IPS-NIHi7 (cell line): Measurements from ENCODE around the gene NPAS3.

Experiments used
- DNase-seq: peaks from one replicate; pipeline ENCODE4 v3.0.0; 2012; ENCODE audit warnings: mixed read lengths; ENCODE audit errors: extremely low spot score

The NPAS3 gene

GRCh38 chr14:33584697-33585096 lies 646.0 kb downstream of the NPAS3 start:
- no peak for DNase-seq

GRCh38 chr14:33586806-33587205 lies 648.1 kb downstream of the NPAS3 start:
- no peak for DNase-seq

GRCh38 chr14:33587791-33588190 lies 649.1 kb downstream of the NPAS3 start:
- DNase-seq = no peak

GRCh38 chr14:33588771-33589170 lies 650.1 kb downstream of the NPAS3 start:
- no peak for DNase-seq

GRCh38 chr14:33589334-33589733 lies 650.7 kb downstream of the NPAS3 start:
- DNase-seq = no peak

- DNase-seq = no peak
Observed at GRCh38 chr14:33590891-33591630, 652.4 kb downstream of the NPAS3 start.

GRCh38 chr14:33592297-33592696 lies 653.6 kb downstream of the NPAS3 start:
- no peak for DNase-seq

GRCh38 chr14:33596211-33597080 lies 657.8 kb downstream of the NPAS3 start:
- no peak for DNase-seq

GRCh38 chr14:33598582-33598981 lies 659.9 kb downstream of the NPAS3 start:
- DNase-seq = no peak

GRCh38 chr14:33602396-33602795 lies 663.7 kb downstream of the NPAS3 start:
- no peak for DNase-seq

- DNase-seq = no peak
Observed at GRCh38 chr14:33606591-33606990, 667.9 kb downstream of the NPAS3 start.

GRCh38 chr14:33609582-33609981 lies 670.9 kb downstream of the NPAS3 start:
- DNase-seq = no peak

GRCh38 chr14:33610121-33610520 lies 671.4 kb downstream of the NPAS3 start:
- no peak for DNase-seq

GRCh38 chr14:33611405-33612196 lies 672.9 kb downstream of the NPAS3 start:
- no peak for DNase-seq

- peak; percentile 19 for DNase-seq
Observed at GRCh38 chr14:33612197-33612505, 673.5 kb downstream of the NPAS3 start.

- no peak for DNase-seq
Observed at GRCh38 chr14:33617154-33617553, 678.5 kb downstream of the NPAS3 start.

- no peak for DNase-seq
Observed at GRCh38 chr14:33618361-33619105, 679.9 kb downstream of the NPAS3 start.

GRCh38 chr14:33622496-33622895 lies 683.8 kb downstream of the NPAS3 start:
- DNase-seq = no peak

GRCh38 chr14:33629792-33630191 lies 691.1 kb downstream of the NPAS3 start:
- DNase-seq = no peak

- DNase-seq = no peak
Observed at GRCh38 chr14:33631021-33631420, 692.3 kb downstream of the NPAS3 start.

- DNase-seq = no peak
Observed at GRCh38 chr14:33631441-33631840, 692.8 kb downstream of the NPAS3 start.

- no peak for DNase-seq
Observed at GRCh38 chr14:33634631-33635030, 696.0 kb downstream of the NPAS3 start.
